Suprapubic skin (tissue), 4 donors: Measurements from ENCODE around the gene IER5.

ENCODE experiments used
- CTCF ChIP-seq, 2 donors: fragments of 200-600 bp in 1 of 2; fragments of 450-650 bp in 1 of 2; sonication (generic) in 1 of 2; IDR thresholded peaks; one replicate each; pipeline ENCODE4 v1.5.1; 2016 to 2019; ENCODE audit warnings: antibody characterized with exemption in 2 of 2, mild to moderate bottlenecking in 1 of 2, moderate library complexity in 1 of 2
- EP300 ChIP-seq: sonication (generic); formaldehyde crosslinking; IDR thresholded peaks from one replicate; pipeline ENCODE4 v1.6.1; 2017; ENCODE audit warnings: antibody characterized with exemption
- POLR2A ChIP-seq, 2 donors: fragments of 450-650 bp; IDR thresholded peaks; one replicate each; pipeline ENCODE4 v1.6.1; 2017; ENCODE audit warnings: antibody characterized with exemption in 2 of 2, mild to moderate bottlenecking in 2 of 2, moderate library complexity in 2 of 2
- POLR2AphosphoS5 ChIP-seq, 3 donors: sonication (generic); formaldehyde crosslinking; IDR thresholded peaks; one replicate each; pipeline ENCODE4 v1.6.1; 2017; ENCODE audit warnings: antibody characterized with exemption in 3 of 3

DNA sequence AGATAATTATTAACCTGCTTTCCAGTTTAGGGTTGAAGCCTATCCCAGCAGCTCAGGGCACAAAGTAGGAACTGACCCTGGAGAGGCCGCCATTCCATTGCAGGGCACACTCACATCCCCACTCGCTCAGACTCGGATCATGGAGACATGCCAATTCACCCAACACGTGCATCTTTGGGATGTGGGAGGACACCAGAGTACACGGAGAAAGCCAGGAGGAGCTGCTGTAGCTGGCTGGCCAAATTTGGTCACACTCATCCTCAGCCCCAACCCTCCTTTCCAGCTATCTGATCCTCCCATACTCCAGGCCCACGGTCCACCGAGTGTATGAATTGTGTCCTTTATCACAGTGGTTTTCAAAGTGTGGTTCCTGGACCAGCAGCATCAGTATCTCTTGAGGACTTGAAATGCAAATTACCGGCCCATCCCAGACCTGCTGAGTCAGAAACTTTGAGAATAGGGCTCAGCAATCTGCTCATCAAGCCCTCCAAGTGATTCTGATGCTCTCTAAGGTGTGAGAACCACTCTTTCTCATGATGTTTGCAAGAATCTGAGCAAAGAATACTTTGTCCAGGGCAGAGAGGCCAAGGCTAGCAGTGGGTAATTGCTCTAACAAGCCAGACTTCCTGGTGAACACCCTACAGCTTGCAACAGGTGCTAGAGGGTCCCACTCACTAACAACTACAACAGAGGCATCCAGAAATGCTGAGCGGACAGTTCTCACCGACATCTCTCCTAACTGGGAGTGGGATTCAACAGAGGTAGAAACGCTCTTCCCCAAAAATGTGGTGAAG, 26.3 kb downstream of the IER5 start:
- no peak for TF ChIP-seq POLR2A (IDR thresholded peaks at IDR 0.05)
- TF ChIP-seq EP300, result no peak
- TF ChIP-seq CTCF (IDR thresholded peaks at IDR 0.05), result no peak
- no peak for TF ChIP-seq POLR2AphosphoS5 (IDR thresholded peaks at IDR 0.05)
